ENCODE results near the gene SAMD3. TPM values are rescaled to one million over a fixed set of nuclear protein-coding genes. Genes with fewer than 3 reads are reported as not detected.

SAMD3 gene
- total and polyA plus RNA-seq, 12 donors: 0.48 to 12.5 (median 4.4) TPM; not detected in 1

DNA sequence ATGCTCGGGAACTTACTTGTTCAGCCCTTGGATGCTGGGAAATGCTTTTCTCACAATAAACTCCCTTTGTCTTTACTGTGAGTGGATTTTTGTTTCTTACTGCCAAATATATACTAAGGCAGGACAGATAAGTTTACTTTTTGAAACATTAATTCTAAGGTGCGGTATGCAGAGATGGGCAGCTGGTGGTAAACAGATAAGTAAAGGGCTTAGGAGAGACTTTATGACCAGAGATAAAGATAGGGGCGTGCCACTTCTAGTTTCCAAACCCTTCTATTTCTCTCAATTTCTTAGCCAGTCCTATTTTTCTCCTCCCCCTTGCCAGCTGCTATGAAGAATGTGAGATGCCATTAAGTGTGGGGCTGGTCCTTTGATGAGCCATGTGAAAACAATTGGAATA, 16.3 kb downstream of the SAMD3 start:
- H3K4me3 ChIP-seq: no peak overlapping the region
- H3K9me3 ChIP-seq (replicated peaks in 1 of 3): no peaks in the 10 kb centered on the region
- no peaks in the 10 kb centered on the region for H3K27me3 ChIP-seq
- TF ChIP-seq, protein P1, sequence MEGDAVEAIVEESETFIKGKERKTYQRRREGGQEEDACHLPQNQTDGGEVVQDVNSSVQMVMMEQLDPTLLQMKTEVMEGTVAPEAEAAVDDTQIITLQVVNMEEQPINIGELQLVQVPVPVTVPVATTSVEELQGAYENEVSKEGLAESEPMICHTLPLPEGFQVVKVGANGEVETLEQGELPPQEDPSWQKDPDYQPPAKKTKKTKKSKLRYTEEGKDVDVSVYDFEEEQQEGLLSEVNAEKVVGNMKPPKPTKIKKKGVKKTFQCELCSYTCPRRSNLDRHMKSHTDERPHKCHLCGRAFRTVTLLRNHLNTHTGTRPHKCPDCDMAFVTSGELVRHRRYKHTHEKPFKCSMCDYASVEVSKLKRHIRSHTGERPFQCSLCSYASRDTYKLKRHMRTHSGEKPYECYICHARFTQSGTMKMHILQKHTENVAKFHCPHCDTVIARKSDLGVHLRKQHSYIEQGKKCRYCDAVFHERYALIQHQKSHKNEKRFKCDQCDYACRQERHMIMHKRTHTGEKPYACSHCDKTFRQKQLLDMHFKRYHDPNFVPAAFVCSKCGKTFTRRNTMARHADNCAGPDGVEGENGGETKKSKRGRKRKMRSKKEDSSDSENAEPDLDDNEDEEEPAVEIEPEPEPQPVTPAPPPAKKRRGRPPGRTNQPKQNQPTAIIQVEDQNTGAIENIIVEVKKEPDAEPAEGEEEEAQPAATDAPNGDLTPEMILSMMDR (IDR thresholded peaks at IDR 0.05): no peak
- TF ChIP-seq POLR2A (IDR thresholded peaks at IDR 0.05): no peak
- no peaks in the 10 kb centered on the region for H3K36me3 ChIP-seq (replicated peaks in 1 of 2)
- H3K4me1 ChIP-seq (replicated peaks in 1 of 2): no peaks in the 10 kb centered on the region
- intact Hi-C loops (cut with DNase I): no loop called here
- DNase-seq: no peak
- 92 to 96% (median 95%) methylated on average over 3 of the region's 3 CpGs for WGBS, 4 donors
- H3K27ac ChIP-seq: no peak overlapping the region

DNA sequence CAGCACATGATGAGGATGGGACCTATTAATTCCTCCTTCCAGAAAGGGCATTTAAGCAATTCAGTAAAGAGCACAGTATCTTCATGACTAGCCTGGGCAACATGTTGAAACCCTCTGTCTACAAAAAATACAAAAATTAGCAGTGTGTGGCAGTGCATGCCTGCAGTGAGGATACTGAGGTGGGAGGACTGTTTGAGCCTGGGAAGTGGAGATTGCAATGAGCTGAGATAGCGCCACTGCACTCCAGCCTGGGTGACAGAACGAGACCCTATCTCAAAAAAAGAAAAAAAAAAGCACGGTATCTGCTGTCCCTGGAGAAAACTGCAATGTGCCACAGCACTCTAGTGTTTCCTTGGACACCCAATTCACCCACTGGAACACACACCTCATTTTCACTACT, 18.4 kb downstream of the SAMD3 start:
- no peaks in the 10 kb centered on the region for H3K4me1 ChIP-seq (replicated peaks in 1 of 2)
- intact Hi-C loops (cut with DNase I): no loop called here
- no peak overlapping the region for H3K27ac ChIP-seq
- H3K36me3 ChIP-seq (replicated peaks in 1 of 2): no peaks in the 10 kb centered on the region
- H3K27me3 ChIP-seq: no peaks in the 10 kb centered on the region
- H3K4me3 ChIP-seq: no peak overlapping the region
- WGBS, 4 donors: 63 to 97% (median 74%) methylated on average over 3 of the region's 3 CpGs
- no peak for DNase-seq
- TF ChIP-seq, protein P1 (IDR thresholded peaks at IDR 0.05): no peak
- no peak for TF ChIP-seq POLR2A (IDR thresholded peaks at IDR 0.05)
- no peaks in the 10 kb centered on the region for H3K9me3 ChIP-seq (replicated peaks in 1 of 3)

DNA sequence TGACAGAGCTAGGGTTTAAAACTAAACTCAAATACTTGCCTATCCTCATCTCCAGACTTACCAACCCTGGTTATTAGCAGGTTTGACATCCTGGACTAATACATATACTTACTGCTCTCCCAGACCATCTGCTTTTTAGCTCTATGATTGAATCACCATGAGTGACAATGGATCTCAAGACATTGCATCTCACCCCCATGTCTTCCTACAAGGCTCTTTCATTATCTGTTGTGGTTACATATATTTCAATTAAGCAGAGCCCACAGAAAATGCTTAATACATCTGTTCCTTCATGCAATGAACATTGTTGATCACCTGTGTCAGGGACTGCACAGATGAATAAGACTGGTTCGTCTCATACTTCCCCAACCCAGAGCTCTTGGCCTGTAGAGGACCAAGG, 19.4 kb downstream of the SAMD3 start:
- DNase-seq: no peak
- no peak for TF ChIP-seq POLR2A (IDR thresholded peaks at IDR 0.05)

DNA sequence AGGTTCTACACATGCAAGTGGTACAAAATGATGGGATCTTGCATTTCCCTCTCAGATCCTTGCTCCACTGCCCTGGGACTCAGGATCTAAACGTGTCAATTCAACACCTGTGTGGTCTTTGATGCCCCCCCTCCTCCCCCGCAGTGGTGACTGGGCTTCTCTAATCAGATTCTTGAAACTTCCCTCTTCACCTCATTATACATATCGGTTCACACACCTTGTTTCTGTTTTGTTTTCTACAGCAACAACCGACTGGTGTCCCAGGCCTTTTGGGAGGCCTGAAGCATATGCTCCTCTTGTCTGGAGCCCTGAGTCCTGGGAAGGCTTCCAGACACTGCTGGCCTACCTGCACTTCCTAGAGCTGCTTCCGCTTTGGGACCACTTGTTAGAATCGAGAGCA, 20.0 kb downstream of the SAMD3 start:
- DNase-seq: no peak
- Histone ChIP-seq H3K27ac (no peak overlapping the region), H3K4me1 (replicated peaks in 1 of 2) (no peaks in the 10 kb centered on the region), H3K4me3 (no peak overlapping the region), H3K27me3 (no peaks in the 10 kb centered on the region), H3K9me3 (replicated peaks in 1 of 3) (no peaks in the 10 kb centered on the region), H3K36me3 (replicated peaks in 1 of 2) (no peaks in the 10 kb centered on the region)
- intact Hi-C loops (cut with DNase I): no loop called here
- WGBS, 4 donors: 66 to 75% (median 70%) methylated on average over 6 of the region's 6 CpGs
- TF ChIP-seq, protein P1 (IDR thresholded peaks at IDR 0.05): no peak
- no peak for TF ChIP-seq POLR2A (IDR thresholded peaks at IDR 0.05)

More for the DNA sequence above, 19.4 kb downstream of the SAMD3 start:
- Histone ChIP-seq H3K27me3 (no peaks in the 10 kb centered on the region), H3K4me1 (replicated peaks in 1 of 2) (no peaks in the 10 kb centered on the region), H3K4me3 (no peak overlapping the region), H3K9me3 (replicated peaks in 1 of 3) (no peaks in the 10 kb centered on the region), H3K27ac (no peak overlapping the region), H3K36me3 (replicated peaks in 1 of 2) (no peaks in the 10 kb centered on the region)
- intact Hi-C loops (cut with DNase I): no loop called here
- 95 to 100% (median 97%) methylated on average over 1 of the region's 1 CpG for WGBS, 4 donors

DNA sequence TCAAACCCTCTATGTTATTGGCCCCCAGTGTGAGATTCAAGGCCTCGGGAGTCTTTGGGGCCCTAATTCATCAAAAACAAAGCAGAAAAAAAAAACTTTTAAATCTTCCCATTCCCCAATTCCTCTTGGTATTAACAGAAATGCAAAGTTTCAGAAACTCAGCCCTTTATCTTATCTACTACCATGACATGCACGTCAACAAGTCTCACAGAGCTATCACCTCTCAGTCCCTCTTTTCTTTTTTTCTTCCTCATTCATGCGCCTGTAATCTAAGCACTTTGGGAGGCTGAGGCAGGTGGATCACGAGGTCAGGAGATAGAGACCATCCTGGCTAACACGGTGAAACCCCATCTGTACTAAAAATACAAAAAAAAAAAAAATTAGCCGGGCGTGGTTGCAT, 22.7 kb downstream of the SAMD3 start:
- DNase-seq: no peak
- intact Hi-C loops (cut with DNase I): no loop called here
- no peak overlapping the region for H3K4me3 ChIP-seq
- 87 to 95% (median 91%) methylated on average over 7 of the region's 7 CpGs for WGBS, 4 donors
- no peak for TF ChIP-seq POLR2A (IDR thresholded peaks at IDR 0.05)
- TF ChIP-seq, protein P1 (IDR thresholded peaks at IDR 0.05): no peak
- no peaks in the 10 kb centered on the region for H3K27me3 ChIP-seq
- no peaks in the 10 kb centered on the region for H3K9me3 ChIP-seq (replicated peaks in 1 of 3)
- no peak overlapping the region for H3K27ac ChIP-seq
- H3K36me3 ChIP-seq (replicated peaks in 1 of 2): no peaks in the 10 kb centered on the region
- H3K4me1 ChIP-seq (replicated peaks in 1 of 2): no peaks in the 10 kb centered on the region

Measured in adrenal gland (tissue), 12 donors.